Medulla oblongata (tissue), 1 donor: Measurements from ENCODE around the gene COX7A1.
"Not testable (repeated sequence)": the region's sequence is repeated elsewhere in the genome, so short reads cannot be mapped to it uniquely, and the experiment has no call there.

Experiments used
- DNase-seq: peaks from one replicate; pipeline ENCODE4 v3.0.0-alpha.2; 2015; ENCODE audit errors: extremely low spot score

Gene COX7A1

DNA sequence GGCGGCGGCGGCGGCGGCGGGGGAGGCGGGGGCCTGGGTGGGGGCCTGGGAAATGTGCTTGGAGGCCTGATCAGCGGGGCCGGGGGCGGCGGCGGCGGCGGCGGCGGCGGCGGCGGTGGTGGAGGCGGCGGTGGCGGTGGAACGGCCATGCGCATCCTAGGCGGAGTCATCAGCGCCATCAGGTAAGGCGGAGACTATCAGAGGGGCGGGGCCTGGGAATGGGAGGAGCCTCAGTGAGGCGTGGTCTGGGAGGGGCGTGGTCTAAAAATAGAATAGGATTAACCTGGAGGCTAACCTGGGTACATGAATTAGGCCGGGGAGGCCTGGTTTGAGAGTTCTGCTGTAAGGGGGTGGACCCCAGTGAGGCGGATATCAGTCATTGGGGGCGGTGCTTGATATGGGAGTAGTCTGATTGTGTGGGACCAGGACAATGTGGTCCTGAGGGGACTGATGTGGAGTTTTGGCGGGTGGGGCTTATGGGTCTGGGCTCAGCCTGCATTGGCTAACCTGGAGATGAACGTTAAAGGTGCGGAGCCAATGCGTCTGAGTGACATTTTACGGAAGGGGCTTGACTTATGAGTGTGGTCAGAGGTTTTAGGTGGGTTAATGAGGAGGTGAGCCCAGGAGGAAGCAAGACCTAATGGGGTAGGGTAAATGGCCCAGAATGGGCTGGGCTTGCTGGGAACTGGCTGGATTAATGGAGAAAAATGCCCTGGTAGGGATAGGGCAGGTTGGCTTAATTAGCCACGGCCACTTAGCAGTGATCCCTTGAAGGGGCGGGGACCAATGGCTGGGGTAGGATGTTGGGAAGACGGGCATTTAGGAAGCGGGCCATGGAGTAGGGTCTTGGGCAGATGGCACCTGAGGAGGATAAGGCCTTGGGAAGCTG is 11.0 kb downstream of the COX7A1 start:
- peak; percentile 67 for DNase-seq

DNA sequence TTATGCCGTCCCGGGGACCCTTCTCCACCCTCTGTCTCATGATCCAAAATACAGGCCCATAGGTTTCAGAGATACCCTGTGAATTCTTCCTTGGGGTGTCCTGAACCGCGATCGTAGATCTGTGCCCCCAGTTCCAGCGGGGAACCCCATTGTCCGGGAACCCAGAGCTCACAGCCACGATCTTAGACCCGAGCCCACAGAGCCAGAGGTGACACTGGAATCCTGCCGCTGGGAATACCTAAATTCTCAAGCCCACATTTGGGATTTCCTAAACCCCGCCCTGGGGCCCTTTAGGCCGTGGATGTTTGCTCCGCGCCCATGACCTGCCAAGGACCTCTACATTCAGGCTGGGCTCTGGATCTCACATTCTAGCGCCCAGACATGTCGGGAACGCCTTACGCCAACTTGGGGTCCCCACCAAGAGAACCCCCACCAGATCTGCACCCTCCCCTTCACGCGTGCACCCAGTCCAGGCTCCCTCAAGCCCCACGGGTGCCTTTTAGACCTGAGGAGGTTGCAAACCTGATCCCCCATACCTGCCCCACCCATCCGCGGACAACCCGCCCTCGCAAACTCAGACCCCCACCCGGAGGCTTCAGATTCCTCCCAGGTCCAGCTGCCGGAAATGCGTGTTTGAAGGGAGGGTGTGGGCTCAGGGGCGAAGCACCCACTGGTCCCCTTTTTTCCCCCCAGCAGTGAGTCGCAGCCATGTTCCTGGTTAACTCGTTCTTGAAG is 11.8 kb downstream of the COX7A1 start:
- DNase-seq = peak; percentile 24

DNA sequence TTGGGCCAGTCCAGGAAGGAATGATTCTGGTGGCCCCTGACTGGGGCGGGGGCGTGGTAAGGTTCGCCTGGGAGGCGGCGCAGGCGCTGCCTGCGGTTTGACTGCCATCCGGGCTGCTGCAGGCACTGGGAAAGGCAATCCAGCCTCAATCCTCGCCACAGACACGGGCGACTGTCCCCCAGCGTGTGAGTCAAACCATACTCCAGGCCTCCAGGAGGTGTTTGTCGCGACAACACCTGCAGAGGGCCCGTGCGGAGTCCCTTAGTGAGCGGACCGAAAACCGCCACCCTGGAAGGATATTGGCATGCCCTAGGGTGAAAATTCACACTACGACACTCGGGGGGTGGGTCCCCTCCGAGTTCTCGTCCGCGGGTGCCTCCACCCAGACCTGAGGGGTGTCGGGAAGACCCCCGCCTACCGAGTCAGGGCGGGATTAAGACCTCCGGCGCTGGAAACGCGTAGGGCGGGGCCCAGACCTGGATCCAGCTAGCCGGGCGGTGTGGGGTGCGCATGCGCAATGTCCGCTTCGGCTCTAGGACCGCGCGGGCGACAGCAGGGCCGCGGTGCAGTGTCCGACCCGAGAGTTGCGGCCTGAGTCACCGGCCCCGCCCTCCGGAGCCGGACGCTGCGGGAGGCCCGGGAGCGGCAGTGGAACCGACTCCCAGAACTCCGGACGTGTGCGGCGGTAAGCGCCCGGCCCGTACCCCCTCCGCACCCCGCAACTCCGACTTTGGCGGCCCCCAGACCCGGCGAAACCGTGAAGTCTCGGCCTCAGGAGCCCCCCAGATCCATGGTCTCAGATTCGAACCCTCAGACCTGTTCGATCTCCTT is 12.6 kb downstream of the COX7A1 start, which contains the start of gene CAPNS1:
TSS of gene CAPNS1 (plus strand) at position 594 of the 831 bp plus-strand sequence. CDS start 946 bp downstream, outside the sequence.
- DNase-seq = peak; percentile 97

DNA sequence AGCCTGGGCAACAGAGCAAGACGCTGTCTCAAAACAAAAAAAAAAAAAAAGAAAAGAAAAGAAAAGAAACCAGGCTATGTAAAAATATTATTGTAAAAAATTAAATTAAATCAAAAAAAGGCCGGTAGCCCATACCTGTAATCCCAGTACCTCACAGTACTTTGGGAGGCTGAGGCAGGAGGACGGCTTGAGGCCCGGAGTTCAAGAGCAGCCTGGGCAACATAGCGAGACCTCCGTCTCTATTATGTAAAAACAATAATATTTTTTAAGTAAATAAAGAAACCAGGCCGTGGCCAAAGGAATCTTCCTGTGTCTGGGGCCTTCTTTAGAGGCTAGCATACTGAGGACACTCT is 13.2 kb downstream of the COX7A1 start:
- no peak for DNase-seq

DNA sequence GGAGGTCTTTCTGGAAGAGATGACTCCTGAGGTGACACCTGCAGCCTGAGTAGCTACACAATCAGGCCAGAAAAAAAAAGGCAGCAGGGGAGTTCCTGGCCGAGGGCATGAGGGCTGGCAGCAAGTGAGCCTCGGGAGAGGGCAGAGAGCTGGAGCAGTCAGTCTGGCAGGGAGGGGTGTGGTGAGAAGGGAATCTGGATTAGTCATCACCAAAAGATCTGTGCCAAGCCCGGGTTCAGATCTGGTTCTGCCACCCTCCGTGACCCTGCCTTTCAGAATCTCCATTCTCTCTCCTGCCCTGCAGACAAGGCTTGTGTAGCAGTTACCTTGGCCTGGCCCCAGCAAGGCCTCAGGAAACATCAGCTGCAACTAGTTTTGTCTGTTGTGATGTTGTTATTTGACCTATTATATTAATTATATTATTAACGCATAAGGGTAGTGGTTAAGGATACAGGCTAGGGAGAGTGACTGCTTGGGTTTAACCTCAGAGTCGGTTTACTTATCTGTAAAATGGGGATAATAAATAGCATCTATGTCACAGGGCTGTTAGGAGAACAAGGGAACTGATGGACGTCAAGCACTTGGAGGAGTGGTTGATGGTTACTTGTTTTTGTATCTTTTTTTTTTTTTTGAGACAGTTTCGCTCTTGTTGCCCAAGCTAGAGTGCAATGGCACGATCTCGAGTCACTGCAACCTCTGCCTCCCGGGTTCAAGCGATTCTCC is 15.1 kb downstream of the COX7A1 start:
- no peak for DNase-seq

DNA sequence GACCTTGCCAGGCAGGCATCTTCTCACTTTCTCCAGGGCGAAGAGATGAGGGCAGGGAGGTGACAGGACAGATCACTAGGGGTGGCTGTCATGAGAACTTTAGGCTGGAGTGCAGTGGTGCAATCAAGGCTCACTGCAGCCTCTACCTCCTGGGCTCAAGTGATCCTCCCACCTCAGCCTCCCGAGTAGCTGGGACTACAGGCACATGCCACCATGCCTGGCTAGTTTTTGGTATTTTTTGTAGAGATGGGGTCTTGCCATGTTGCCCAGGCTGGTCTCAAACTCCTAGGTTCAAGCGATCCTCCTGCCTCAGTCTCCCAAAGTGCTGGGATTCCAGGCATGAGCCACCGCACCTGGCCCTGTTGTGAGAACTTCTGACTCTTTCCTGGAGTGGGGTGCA is 17.4 kb downstream of the COX7A1 start:
- not testable (repeated sequence) for DNase-seq

DNA sequence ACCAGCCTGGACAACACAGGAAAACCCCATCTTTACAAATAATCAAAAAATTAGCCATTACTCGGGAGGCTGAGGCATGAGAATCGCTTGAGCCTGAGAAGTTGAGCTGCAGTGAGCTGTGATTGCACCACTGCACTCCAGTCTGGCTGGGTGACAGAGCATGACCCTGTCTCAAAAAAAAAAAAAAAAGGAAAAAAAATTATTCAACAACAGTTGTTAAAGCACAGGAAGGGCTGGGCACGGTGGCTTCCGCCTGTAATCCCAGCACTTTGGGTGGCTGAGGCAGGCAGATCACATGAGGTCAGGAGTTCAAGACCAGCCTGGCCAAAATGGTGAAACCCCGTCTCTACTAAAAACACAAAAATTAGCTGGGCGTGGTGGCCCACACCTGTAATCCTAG is 21.0 kb downstream of the COX7A1 start:
- not testable (repeated sequence) for DNase-seq

DNA sequence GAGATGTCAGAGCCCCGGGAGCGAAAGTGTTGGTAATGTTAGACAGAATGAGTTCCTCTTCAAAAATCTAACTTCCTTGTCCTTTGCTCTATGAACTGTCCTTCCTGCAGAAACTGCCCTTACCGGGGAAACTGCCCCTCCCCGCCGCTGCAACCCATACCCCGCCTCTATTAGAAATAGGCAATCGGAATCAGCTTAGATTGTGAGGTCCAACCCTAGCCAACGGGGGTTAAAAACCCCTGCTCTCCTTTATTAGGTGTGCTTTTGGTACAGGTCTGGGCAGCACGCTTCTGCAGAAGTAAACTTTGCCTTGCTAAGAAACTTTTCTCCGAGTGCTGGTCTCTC is 23.9 kb downstream of the COX7A1 start:
- no peak for DNase-seq

DNA sequence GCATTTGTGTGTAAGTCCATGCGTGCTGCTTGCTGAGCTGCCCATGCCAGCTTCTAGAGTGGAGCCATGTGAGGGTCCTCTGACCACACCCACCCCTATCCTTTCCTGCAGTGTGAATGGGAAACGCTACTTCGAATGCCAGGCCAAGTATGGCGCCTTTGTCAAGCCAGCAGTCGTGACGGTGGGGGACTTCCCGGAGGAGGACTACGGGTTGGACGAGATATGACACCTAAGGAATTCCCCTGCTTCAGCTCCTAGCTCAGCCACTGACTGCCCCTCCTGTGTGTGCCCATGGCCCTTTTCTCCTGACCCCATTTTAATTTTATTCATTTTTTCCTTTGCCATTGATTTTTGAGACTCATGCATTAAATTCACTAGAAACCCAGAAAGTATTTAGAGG is 26.7 kb downstream of the COX7A1 start:
- DNase-seq = no peak

DNA sequence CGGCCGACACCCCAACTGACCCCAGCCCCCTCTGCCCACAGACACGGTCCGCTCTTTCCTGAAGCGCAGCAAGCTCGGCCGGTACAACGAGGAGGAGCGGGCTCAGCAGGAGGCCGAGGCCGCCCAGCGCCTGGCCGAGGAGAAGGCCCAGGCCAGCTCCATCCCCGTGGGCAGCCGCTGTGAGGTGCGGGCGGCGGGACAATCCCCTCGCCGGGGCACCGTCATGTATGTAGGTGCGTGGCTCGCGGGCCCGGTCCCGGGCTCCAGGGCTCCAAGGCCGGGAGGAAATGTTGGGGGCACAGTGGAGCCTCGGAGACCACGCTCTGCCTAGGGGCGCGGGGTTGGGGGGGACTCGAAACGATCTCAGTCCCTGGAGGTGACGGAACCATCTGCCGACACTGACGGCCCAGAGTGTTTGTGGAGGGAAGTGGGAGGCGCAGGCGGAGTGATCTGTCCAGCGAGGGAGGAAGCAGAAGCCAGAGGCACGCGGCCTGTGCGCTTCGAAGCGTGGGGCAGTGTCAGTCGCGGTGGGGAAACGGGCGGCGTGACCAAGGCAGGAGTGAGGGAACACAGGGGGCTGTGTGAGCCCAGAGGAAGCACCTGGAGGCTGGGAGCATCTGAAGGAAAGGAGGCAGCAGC is 30.6 kb downstream of the COX7A1 start:
- no peak for DNase-seq

DNA sequence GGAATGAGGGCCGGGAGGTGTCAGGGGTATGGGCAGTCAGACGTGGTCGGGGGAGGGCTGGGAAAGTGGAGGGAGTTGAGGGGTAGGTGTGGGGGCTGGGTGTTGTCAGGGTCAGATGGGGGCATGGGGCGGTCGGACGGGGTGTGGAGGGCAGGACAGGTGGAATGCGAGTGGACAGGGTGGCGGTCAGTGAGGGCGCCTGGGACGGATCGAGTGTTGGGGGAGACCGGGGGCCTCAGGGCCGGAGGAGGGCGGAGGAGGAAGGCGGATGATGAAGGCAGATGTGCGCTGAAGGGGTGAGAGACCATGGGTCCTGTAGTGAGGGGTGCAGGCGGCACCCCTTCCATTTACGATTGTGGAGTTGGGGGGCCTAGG is 31.3 kb downstream of the COX7A1 start:
- no peak for DNase-seq

DNA sequence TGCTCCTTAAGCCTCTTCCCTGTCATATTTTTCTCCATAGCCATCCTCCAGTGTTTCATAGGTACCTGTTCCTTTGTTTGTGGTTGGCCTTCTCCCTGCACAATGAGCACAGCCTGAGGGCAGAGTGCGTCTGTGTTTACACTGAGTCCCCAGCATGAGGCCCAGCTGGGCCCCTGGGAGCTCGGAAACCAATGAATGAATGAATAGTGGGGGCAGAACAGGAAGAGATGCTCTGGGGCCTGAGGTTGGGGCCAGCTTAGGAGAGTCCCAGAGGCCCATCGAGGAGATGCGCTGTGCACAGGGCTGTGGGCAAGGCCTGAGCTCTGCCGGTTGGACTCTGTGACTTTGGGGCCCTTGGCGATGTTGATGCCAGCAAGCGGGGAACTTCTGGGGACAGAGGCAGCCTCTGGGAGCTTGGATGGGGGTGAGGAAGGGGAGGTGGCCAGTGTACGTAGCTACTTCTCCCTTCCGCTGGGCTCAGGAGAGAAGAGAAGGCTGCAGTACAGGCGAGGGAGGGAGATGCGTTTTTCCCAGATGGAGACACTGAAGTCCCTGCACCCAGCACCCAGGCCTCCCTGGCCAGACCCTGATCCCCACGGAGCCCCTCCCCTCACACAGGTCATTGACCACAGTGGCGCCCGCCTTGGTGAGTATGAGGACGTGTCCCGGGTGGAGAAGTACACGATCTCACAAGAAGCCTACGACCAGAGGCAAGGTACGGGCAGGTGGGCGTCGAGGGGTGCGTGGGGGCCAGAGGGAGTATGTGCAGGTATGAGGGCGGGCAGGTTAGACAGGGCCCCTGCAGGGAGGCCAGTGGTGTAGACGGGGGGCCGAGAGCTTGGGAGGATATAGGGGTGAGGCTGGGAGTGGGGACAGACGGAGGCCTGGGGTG is 31.9 kb downstream of the COX7A1 start:
- DNase-seq = no peak

DNA sequence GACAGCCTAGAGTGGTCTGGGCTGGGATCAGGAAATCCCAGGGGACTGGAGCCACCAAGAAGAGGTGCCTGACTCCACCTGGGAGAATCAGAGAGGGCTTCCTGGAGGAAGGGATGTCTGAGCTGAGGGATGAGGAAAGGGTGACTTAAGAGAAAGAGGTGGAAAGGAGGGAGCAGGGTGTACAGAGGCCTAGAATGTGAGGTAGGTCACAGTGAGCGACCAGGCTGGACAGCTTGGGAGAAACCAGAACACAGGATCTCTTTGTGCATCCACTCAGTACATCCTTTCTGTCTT is 36.0 kb downstream of the COX7A1 start:
- no peak for DNase-seq

DNA sequence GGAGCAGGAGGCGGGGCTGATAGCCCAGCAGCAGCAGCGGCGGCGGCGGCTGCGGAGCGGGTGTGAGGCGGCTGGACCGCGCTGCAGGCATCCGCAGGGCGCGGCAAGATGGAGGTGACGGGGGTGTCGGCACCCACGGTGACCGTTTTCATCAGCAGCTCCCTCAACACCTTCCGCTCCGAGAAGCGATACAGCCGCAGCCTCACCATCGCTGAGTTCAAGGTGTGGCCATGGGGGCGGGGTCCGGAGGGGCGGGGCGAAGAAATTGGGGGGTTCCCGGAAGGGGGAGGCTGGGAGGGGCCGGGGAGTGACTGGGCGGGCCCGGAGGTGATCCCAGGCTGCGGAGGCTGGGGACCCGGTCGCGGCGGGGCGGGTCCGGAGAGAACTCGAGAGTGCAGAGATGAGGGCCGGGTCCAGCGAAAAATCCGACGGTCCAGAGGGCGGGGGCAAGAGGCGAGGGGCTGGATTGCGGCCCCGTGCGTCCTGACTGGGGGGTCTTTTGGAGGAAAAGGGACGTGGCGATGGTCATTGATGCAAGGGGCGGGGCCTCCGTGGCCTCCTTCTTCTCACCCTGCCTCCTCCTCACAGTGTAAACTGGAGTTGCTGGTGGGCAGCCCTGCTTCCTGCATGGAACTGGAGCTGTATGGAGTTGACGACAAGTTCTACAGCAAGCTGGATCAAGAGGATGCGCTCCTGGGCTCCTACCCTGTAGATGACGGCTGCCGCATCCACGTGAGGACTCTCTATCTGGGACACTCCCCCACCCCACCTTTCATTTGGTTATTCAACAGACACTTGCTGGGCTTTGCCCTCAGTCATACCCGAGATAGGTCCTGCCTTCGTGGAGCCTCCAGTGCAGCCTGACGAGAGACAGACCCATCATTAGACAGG is 36.5 kb downstream of the COX7A1 start, which contains the start of gene TBCB:
TSS of gene TBCB (plus strand) at position 16 of the 891 bp plus-strand sequence. CDS start at position 109, 93 bp downstream.
- peak; percentile 12 for DNase-seq

DNA sequence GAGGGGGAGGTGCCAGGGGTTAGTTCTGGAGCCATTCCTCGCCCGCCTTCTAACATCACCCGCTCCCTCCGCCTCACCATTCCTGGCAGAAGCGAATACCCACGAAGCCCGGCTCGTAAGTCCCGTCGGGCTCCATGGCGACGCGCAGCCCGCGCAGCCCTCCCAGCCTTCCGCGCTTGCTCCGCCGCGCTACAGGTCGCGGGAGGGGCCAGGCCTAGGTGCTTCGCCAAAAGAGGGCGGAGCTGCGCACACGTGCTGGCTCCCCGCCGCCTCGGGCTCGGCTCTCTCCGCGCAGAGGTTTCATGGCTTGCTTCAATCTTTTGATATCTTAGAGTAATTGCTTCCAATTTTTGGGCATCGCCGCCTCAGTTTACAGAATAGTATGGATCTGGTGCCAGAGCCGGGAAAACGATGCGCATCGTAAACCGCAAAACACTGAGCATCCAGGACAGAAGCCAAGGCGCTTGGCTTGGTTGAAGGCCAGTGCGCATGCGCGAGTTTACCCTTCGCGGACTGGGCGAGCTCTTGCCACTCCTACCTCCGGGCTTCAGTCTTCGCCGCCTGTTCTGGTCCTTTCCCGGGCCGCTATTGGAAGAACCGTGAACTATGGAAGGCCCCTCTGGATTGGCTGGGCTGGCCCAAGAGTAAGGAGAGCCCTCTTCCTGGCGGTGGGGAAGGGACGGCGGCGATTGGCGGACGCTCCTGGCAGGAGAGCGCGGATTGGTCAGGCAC is 37.4 kb downstream of the COX7A1 start, which contains the start of gene POLR2I:
TSS of gene POLR2I (minus strand) at position 155 of the 732 bp plus-strand sequence. CDS start at position 136, 19 bp downstream.
- DNase-seq = peak; percentile 100

DNA sequence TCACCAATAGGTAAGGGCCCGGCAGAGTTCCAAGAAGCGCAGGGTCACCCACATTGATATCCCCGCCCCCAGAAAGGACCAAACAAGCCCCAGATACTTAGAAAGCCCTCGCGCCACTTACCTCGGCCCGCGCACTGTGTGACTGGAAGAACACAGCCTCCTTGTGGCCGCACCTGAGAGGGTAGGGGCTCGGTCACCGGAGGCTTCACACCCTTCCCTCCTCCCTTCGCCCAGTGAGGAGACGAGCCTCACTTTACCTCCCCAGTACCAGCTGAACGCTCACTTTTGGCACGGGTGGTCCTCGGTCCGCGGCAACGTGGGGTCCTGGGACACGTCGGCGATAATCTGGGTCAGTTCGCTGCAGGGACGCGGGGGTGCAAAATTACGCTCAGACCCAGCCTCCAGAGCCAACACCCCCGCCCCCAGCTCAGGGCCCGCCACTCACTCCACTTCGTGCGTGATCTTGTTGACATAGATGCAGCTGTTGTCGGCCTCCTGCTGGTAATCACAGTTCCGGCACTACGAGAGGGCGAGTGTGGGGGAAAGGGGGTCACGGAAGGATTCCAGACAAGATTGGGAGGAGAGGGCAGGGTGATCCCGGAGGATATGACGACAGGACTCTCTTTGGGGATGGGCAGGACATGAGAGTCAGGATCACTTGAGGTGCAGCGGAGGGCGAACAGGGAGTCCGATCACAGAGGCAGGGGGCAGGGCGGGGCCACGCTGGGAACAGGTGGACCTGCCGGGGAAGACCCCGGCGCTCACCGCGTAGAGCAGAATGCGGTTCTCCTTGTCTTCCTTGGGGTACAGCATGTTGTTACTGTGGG is 38.1 kb downstream of the COX7A1 start:
- DNase-seq = peak; percentile 34

DNA sequence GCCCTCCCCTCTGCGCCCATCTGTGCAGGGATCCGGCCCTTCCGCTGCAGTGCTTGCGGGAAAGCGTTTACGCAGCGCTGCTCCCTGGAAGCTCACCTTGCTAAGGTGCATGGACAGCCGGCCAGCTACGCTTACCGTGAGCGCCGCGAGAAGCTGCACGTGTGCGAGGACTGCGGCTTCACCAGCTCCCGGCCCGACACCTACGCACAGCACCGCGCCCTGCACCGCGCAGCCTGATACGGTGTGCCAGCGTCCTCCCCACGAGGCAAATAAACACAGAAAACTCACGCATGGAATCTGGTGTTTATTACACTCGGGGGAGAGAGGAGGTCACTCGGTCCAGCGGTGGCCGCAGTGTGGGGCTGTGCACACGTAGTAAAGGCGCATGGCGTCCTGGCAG is 38.8 kb downstream of the COX7A1 start:
- DNase-seq = no peak
